Liver (tissue), 9 donors: ENCODE results near the gene ADM2. TPM values are rescaled to one million over a fixed set of nuclear protein-coding genes. Genes with fewer than 3 reads are reported as not detected.
A peak's percentile ranks its signal among the peaks of the same experiment; 100 is the strongest.

Experiments
- DNase-seq: peaks from one replicate; pipeline ENCODE4 v3.0.0-alpha.2; 2017; ENCODE audit warnings: low spot score
- H3K27ac ChIP-seq, 2 donors: one replicate each; pipeline ENCODE4 v1.7.0; 2013; ENCODE audit warnings: inconsistent platforms in 2 of 2, low read length in 2 of 2, control low read depth in 1 of 2, low read depth in 1 of 2, mild to moderate bottlenecking in 1 of 2
- H3K27me3 ChIP-seq, 4 donors: one replicate each; pipeline versions ENCODE4 v1.6.1 to v1.7.0; 2013; ENCODE audit warnings: low read length in 3 of 4, inconsistent platforms in 1 of 4, mild to moderate bottlenecking in 1 of 4, moderate library complexity in 1 of 4; ENCODE audit not compliant: control insufficient read depth in 4 of 4, insufficient read depth in 4 of 4
- H3K36me3 ChIP-seq, 4 donors: one replicate each; pipeline versions ENCODE4 v1.6.1 to v1.7.0; 2013; ENCODE audit warnings: low read length in 3 of 4, mild to moderate bottlenecking in 3 of 4, low read depth in 1 of 4, moderate library complexity in 1 of 4; ENCODE audit not compliant: control insufficient read depth in 4 of 4, insufficient read depth in 3 of 4
- H3K4me1 ChIP-seq, 4 donors: one replicate each; pipeline versions ENCODE4 v1.6.1 to v1.7.0; 2013; ENCODE audit warnings: low read length in 3 of 4, mild to moderate bottlenecking in 3 of 4, moderate library complexity in 1 of 4; ENCODE audit not compliant: control insufficient read depth in 4 of 4, insufficient read depth in 4 of 4
- H3K4me3 ChIP-seq, 3 donors: one replicate each; pipeline versions ENCODE4 v1.6.1 to v1.7.0; 2013; ENCODE audit warnings: low read length in 3 of 3, control low read depth in 1 of 3, low read depth in 1 of 3, mild to moderate bottlenecking in 1 of 3
- H3K9ac ChIP-seq, 2 donors: one replicate each; pipeline ENCODE4 v1.7.0; 2013; ENCODE audit warnings: low read length in 2 of 2, mild to moderate bottlenecking in 2 of 2, moderate library complexity in 2 of 2, control low read depth in 1 of 2, low read depth in 1 of 2
- H3K9me3 ChIP-seq, 4 donors: one replicate each; pipeline versions ENCODE4 v1.6.1 to v1.7.0; 2013; ENCODE audit warnings: low read length in 3 of 4; ENCODE audit not compliant: control insufficient read depth in 4 of 4
- ATF3 ChIP-seq: IDR thresholded peaks from 2 replicates; pipeline ENCODE4 v1.6.1; 2016; ENCODE audit warnings: antibody characterized with exemption
- CTCF ChIP-seq: fragments of 150-350 bp; IDR thresholded peaks from 2 replicates; pipeline ENCODE4 v1.5.1; 2017; ENCODE audit warnings: improper control_type of control experiment, low read depth, low read length; ENCODE audit not compliant: missing input control
- FOXA1 ChIP-seq: IDR thresholded peaks from 2 replicates; pipeline ENCODE4 v1.6.1; 2016; ENCODE audit warnings: antibody characterized with exemption
- FOXA2 ChIP-seq: IDR thresholded peaks from 2 replicates; pipeline ENCODE4 v1.6.1; 2016; ENCODE audit warnings: antibody characterized with exemption
- GABPA ChIP-seq, 2 donors: IDR thresholded peaks in 1 of 2; conservative IDR thresholded peaks in 1 of 2; 2 replicates each; pipeline ENCODE4 v1.6.1; 2016; ENCODE audit warnings: antibody characterized with exemption in 2 of 2, mild to moderate bottlenecking in 1 of 2, moderate library complexity in 1 of 2
- HNF4A ChIP-seq, 2 donors: conservative IDR thresholded peaks; 2 replicates each; pipeline ENCODE4 v1.6.1; 2016; ENCODE audit warnings: antibody characterized with exemption in 2 of 2, mild to moderate bottlenecking in 2 of 2
- JUND ChIP-seq, 2 donors: IDR thresholded peaks; 2 replicates each; pipeline ENCODE4 v1.6.1; 2016; ENCODE audit warnings: antibody characterized with exemption in 2 of 2
- MAX ChIP-seq: IDR thresholded peaks from 2 replicates; pipeline ENCODE4 v1.6.1; 2016; ENCODE audit warnings: antibody characterized with exemption
- RAD21 ChIP-seq, 2 donors: IDR thresholded peaks; 2 replicates each; pipeline ENCODE4 v1.6.1; 2016; ENCODE audit warnings: antibody characterized with exemption in 2 of 2, mild to moderate bottlenecking in 2 of 2
- REST ChIP-seq: IDR thresholded peaks from 2 replicates; pipeline ENCODE4 v1.6.1; 2016; ENCODE audit warnings: antibody characterized with exemption, mild to moderate bottlenecking
- RXRA ChIP-seq, 2 donors: IDR thresholded peaks; 2 replicates each; pipeline ENCODE4 v1.6.1; 2017 to 2018; ENCODE audit warnings: antibody characterized with exemption in 2 of 2, mild to moderate bottlenecking in 1 of 2
- SP1 ChIP-seq: IDR thresholded peaks from 2 replicates; pipeline ENCODE4 v1.6.1; 2018; ENCODE audit warnings: antibody characterized with exemption, mild to moderate bottlenecking
- TAF1 ChIP-seq: conservative IDR thresholded peaks from 2 replicates; pipeline ENCODE4 v1.6.1; 2016; ENCODE audit warnings: antibody characterized with exemption, mild to moderate bottlenecking
- WGBS: extraction: QIAGEN DNeasy Blood & Tissue Kit; methylation state at CpG from one replicate; pipeline ENCODE4 v1.1.7; 2013; 5-methylcytosine and 5-hydroxymethylcytosine counted together
- polyA plus RNA-seq, 2 donors: library from polyadenylated mRNA; stranded (reverse) in 1 of 2; unstranded in 1 of 2; fragments of 200-250 nt in 1 of 2; fragments of >200 nt in 1 of 2; fragmentation: Nextera tagmentation in 1 of 2; extraction: Ambion mirVana in 1 of 2; gene quantifications; one replicate each; pipeline versions ENCODE4 v1.2.1 to v1.2.3, GENCODE V29; 2013 to 2015
- total RNA-seq, 2 donors: library from RNA; depleted of rRNA; stranded (reverse); fragments of >200 nt; gene quantifications; one replicate each; pipeline ENCODE4 v1.2.3, GENCODE V29; 2014
- donor health status: healthy.
- donor health status: healthy.
- donor health status: healthy.
- donor health status: healthy.
- donor health status: healthy.

Gene ADM2
- total and polyA plus RNA-seq, 4 donors, result 0.79 to 2.8 (median 1.3) TPM

- TF ChIP-seq FOXA2 (no peak), TAF1 (no peak), HNF4A (conservative IDR thresholded peaks at IDR 0.05) (no peak), FOXA1 (no peak), JUND (IDR thresholded peaks at IDR 0.05) (no peak), GABPA (IDR thresholded peaks at IDR 0.05 in 1 of 2, conservative IDR thresholded peaks at IDR 0.05 in 1 of 2) (no peak), RXRA (IDR thresholded peaks at IDR 0.05) (no peak), RAD21 (IDR thresholded peaks at IDR 0.05) (no peak), MAX (no peak), CTCF (no peak), SP1 (no peak), ATF3 (no peak)
- Histone ChIP-seq H3K27me3 (no peaks in the 10 kb centered on the region), H3K27ac (no peak overlapping the region), H3K4me3 (no peak overlapping the region), H3K36me3 (peaks cover 0 to 21% (median 7%) of the 10 kb centered on the region in 4 donors), H3K9ac (no peak overlapping the region), H3K9me3 (no peaks in the 10 kb centered on the region), H3K4me1 (peaks cover 11 to 27% (median 24%) of the 10 kb centered on the region in 4 donors)
- no peak for DNase-seq
- 95% methylated on average over 14 of the region's 14 CpGs for WGBS
These were observed 24.0 kb downstream of the ADM2 start for GRCh38 chr22:50505276-50505775.

- Histone ChIP-seq H3K27ac (no peak overlapping the region), H3K27me3 (no peaks in the 10 kb centered on the region), H3K9ac (no peak overlapping the region), H3K9me3 (no peaks in the 10 kb centered on the region), H3K4me1 (peaks cover 11 to 27% (median 24%) of the 10 kb centered on the region in 4 donors), H3K36me3 (peaks cover 0 to 21% (median 7%) of the 10 kb centered on the region in 4 donors), H3K4me3 (peak overlapping the region in 1 of 3 donors; percentile 89)
- DNase-seq, result no peak
- 93% methylated on average over 41 of the region's 41 CpGs for WGBS
- no peak for TF ChIP-seq SP1
- no peak for TF ChIP-seq FOXA1
- TF ChIP-seq JUND (IDR thresholded peaks at IDR 0.05), result no peak
- no peak for TF ChIP-seq HNF4A (conservative IDR thresholded peaks at IDR 0.05)
- no peak for TF ChIP-seq MAX
- TF ChIP-seq ATF3, result no peak
- TF ChIP-seq REST, result no peak
- no peak for TF ChIP-seq RAD21 (IDR thresholded peaks at IDR 0.05)
- no peak for TF ChIP-seq GABPA (IDR thresholded peaks at IDR 0.05 in 1 of 2, conservative IDR thresholded peaks at IDR 0.05 in 1 of 2)
These were observed 24.6 kb downstream of the ADM2 start for GRCh38 chr22:50505776-50506610.
